Brain microvascular endothelial cell (primary cell): ENCODE measurements around the gene AKAP13.
A peak's percentile ranks its signal among the peaks of the same experiment; 100 is the strongest.

Source experiments
- DNase-seq: peaks from one replicate; pipeline ENCODE4 v3.0.0-alpha.2; 2020
- H3K27ac ChIP-seq: fragments of 250-450 bp; sonication (Bioruptor Pico); 2 replicates; pipeline ENCODE4 v1.5.1; 2020; ENCODE audit warnings: mild to moderate bottlenecking, moderate library complexity
- H3K27me3 ChIP-seq: fragments of 250-450 bp; sonication (Bioruptor Pico); replicated peaks from 2 replicates; pipeline ENCODE4 v1.5.1; 2020; ENCODE audit warnings: mild to moderate bottlenecking
- H3K36me3 ChIP-seq: fragments of 250-450 bp; sonication (Bioruptor Pico); replicated peaks from 2 replicates; pipeline ENCODE4 v1.5.1; 2020; ENCODE audit warnings: mild to moderate bottlenecking
- H3K4me3 ChIP-seq: 2 replicates; pipeline ENCODE4 v1.5.1; 2011; ENCODE audit warnings: low read depth, mild to moderate bottlenecking, control low read depth, low read length, moderate library complexity
- CTCF ChIP-seq: IDR thresholded peaks from 2 replicates; pipeline ENCODE4 v1.5.1; 2011; ENCODE audit warnings: low read depth, mild to moderate bottlenecking, moderate library complexity, low read length, control low read depth, inconsistent platforms; ENCODE audit errors: missing control alignments
- in situ Hi-C: cut with HindIII; loops from 2 replicates; pipeline ENCODE4 v1.10.0; 2017; ENCODE audit warnings: low sequenced_read_pairs, low pct_ligation_motif_present

AKAP13 gene

GRCh38 chr15:85523530-85523929, 143.1 kb downstream of the AKAP13 start:
- H3K4me3 ChIP-seq: no peak overlapping the region
- TF ChIP-seq CTCF: no peak
- H3K36me3 ChIP-seq: no peaks in the 10 kb centered on the region
- no peak for DNase-seq
- in situ Hi-C loops: no loop called here
- H3K27me3 ChIP-seq: no peaks in the 10 kb centered on the region
- H3K27ac ChIP-seq: no peak overlapping the region

GRCh38 chr15:85525755-85526154, 145.4 kb downstream of the AKAP13 start:
- Histone ChIP-seq H3K4me3 (no peak overlapping the region), H3K27ac (no peak overlapping the region), H3K27me3 (no peaks in the 10 kb centered on the region), H3K36me3 (no peaks in the 10 kb centered on the region)
- TF ChIP-seq CTCF: no peak
- in situ Hi-C loops: no loop called here
- DNase-seq: no peak

- DNase-seq: peak; percentile 82
- no peaks in the 10 kb centered on the region for H3K36me3 ChIP-seq
- H3K4me3 ChIP-seq: no peak overlapping the region
- H3K27me3 ChIP-seq: no peaks in the 10 kb centered on the region
- TF ChIP-seq CTCF: no peak
- in situ Hi-C loops: no loop called here
- peak overlapping the region; percentile 66 for H3K27ac ChIP-seq
Observed at GRCh38 chr15:85527895-85528294, 147.5 kb downstream of the AKAP13 start.

GRCh38 chr15:85530079-85530478, 149.7 kb downstream of the AKAP13 start:
- no peak for TF ChIP-seq CTCF
- in situ Hi-C loops: no loop called here
- Histone ChIP-seq H3K27ac (no peak overlapping the region), H3K4me3 (no peak overlapping the region), H3K27me3 (no peaks in the 10 kb centered on the region), H3K36me3 (peaks cover 6% of the 10 kb centered on the region)
- DNase-seq: no peak

GRCh38 chr15:85531083-85531482, 150.7 kb downstream of the AKAP13 start:
- H3K27ac ChIP-seq: no peak overlapping the region
- no peak for TF ChIP-seq CTCF
- no peak for DNase-seq
- peaks cover 6% of the 10 kb centered on the region for H3K36me3 ChIP-seq
- in situ Hi-C loops: no loop called here
- no peak overlapping the region for H3K4me3 ChIP-seq
- H3K27me3 ChIP-seq: no peaks in the 10 kb centered on the region

- TF ChIP-seq CTCF: no peak
- in situ Hi-C loops: no loop called here
- Histone ChIP-seq H3K27me3 (no peaks in the 10 kb centered on the region), H3K27ac (no peak overlapping the region), H3K4me3 (no peak overlapping the region), H3K36me3 (peaks cover 6% of the 10 kb centered on the region)
- DNase-seq: no peak
Observed at GRCh38 chr15:85532689-85533088, 152.3 kb downstream of the AKAP13 start.
